PFSK-1 (cell line): ENCODE results near the gene RGS16.

Experiments used
- FOXP2 ChIP-seq: optimal IDR thresholded peaks from 2 replicates; pipeline ENCODE3; 2011; ENCODE audit warnings: borderline replicate concordance, control low read depth, inconsistent platforms; ENCODE audit not compliant: insufficient read depth; ENCODE audit errors: extremely low read length, extremely low read depth
- POLR2AphosphoS5 ChIP-seq: IDR thresholded peaks from 2 replicates; pipeline ENCODE4 v1.6.1; 2012; ENCODE audit warnings: low read depth, mild to moderate bottlenecking, control low read depth, low read length, moderate library complexity
- REST ChIP-seq, 2 experiments: IDR thresholded peaks; 2 replicates each; pipeline versions ENCODE4 v1.6.1 to v1.8.0; 2011 to 2012; ENCODE audit warnings: low read depth in 2 of 2, low read length in 2 of 2, control low read depth in 1 of 2, inconsistent platforms in 1 of 2, mild to moderate bottlenecking in 1 of 2, moderate library complexity in 1 of 2; ENCODE audit not compliant: insufficient read depth in 1 of 2
- SIN3A ChIP-seq: IDR thresholded peaks from 2 replicates; pipeline ENCODE4 v1.6.1; 2012; ENCODE audit warnings: mild to moderate bottlenecking, low read length, moderate library complexity, borderline replicate concordance; ENCODE audit not compliant: insufficient read depth
- TAF1 ChIP-seq: IDR thresholded peaks from 2 replicates; pipeline ENCODE4 v1.6.1; 2012; ENCODE audit warnings: low read length, control low read depth, borderline replicate concordance; ENCODE audit not compliant: insufficient read depth

The RGS16 gene

GRCh38 chr1:182608236-182608635 lies 4.0 kb upstream of the RGS16 start:
- TF ChIP-seq FOXP2 = no peak
- no peak for TF ChIP-seq SIN3A
- TF ChIP-seq POLR2AphosphoS5 = no peak
- no peak for TF ChIP-seq TAF1
- no peak for TF ChIP-seq REST (IDR thresholded peaks at IDR 0.05; ENCODE audit: insufficient read depth in 1 of 2, low read depth in 2 of 2, low read length in 2 of 2)

GRCh38 chr1:182607566-182607965 lies 3.4 kb upstream of the RGS16 start:
- TF ChIP-seq SIN3A (no peak), POLR2AphosphoS5 (no peak), REST (IDR thresholded peaks at IDR 0.05; ENCODE audit: insufficient read depth in 1 of 2, low read depth in 2 of 2, low read length in 2 of 2) (no peak), FOXP2 (no peak), TAF1 (no peak)

DNA sequence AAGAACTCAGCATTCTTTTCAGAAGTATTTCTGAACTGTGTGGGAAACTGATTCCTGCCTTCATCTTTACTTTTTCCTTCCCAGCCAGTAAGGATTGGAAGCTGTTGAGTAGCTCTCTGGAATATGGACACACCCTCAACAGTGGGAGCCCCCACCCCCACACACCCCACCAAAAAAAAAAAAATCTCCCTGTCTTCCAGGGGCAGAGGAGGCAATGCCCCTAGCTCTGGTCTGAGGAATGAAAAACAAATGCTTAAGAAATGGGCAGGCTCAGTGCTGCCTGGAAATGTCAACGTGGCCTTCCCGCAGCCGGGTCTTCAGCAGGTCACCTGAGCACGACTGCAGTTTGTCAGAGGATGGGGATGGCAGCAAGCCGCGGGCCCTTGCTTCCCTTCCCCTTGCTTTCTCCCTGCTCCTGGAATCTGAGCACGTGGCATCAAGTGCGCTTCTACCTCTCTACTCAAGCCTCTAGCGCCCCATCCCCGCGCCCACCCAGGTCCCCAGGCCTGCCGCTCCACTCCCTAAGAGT lies 479 bp downstream of the RGS16 start:
- TF ChIP-seq TAF1 = no peak
- TF ChIP-seq POLR2AphosphoS5 = no peak
- no peak for TF ChIP-seq FOXP2
- TF ChIP-seq SIN3A = no peak
- no peak for TF ChIP-seq REST (IDR thresholded peaks at IDR 0.05; ENCODE audit: insufficient read depth in 1 of 2, low read depth in 2 of 2, low read length in 2 of 2)

DNA sequence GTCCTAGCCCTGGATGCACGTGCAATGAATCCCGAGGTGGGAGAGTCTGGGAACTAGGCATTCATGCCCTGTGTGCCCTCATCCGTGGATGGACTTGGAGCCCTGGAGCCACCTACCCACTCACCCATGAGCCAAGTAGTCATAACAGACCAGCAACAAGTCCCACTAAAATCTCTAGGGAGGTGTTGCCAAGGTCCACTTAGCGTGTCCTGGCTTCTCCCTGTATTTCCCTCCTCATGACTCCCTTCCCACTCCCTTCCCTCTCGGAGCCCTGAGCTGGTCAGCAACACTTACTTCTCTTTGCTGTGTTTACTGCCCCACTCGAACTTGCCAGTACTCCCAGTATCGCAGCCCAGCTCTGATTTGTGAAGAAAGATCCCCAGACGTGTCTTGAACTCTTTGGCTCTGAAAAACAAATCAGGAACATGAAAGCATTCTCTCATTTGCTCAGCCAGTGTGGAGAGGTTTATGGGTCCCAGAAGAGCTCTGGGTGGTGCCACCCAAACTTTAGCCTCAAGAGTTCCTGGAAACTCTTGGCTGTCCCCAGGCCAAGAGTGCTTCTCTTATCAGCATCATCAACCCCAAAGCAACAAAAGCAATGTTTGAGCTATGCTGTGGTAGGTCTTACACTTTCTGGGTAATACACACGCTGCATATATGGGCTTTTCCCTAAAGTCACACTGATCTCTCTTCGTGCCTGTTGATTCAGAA lies 1.1 kb downstream of the RGS16 start:
- TF ChIP-seq POLR2AphosphoS5 (no peak), SIN3A (no peak), REST (IDR thresholded peaks at IDR 0.05; ENCODE audit: insufficient read depth in 1 of 2, low read depth in 2 of 2, low read length in 2 of 2) (no peak), TAF1 (no peak), FOXP2 (no peak)

GRCh38 chr1:182601913-182602312 lies 2.3 kb downstream of the RGS16 start:
- no peak for TF ChIP-seq SIN3A
- no peak for TF ChIP-seq REST (IDR thresholded peaks at IDR 0.05; ENCODE audit: insufficient read depth in 1 of 2, low read depth in 2 of 2, low read length in 2 of 2)
- no peak for TF ChIP-seq FOXP2
- no peak for TF ChIP-seq TAF1
- no peak for TF ChIP-seq POLR2AphosphoS5
